ENCODE measurements around the gene UGGT2. TPM values are rescaled to one million over a fixed set of nuclear protein-coding genes. Genes with fewer than 3 reads are reported as not detected.
"Not testable (repeated sequence)": the region's sequence is repeated elsewhere in the genome, so short reads cannot be mapped to it uniquely, and the experiment has no call there.

UGGT2 gene
- total RNA-seq, 1 donor, result 63.0 TPM

DNA sequence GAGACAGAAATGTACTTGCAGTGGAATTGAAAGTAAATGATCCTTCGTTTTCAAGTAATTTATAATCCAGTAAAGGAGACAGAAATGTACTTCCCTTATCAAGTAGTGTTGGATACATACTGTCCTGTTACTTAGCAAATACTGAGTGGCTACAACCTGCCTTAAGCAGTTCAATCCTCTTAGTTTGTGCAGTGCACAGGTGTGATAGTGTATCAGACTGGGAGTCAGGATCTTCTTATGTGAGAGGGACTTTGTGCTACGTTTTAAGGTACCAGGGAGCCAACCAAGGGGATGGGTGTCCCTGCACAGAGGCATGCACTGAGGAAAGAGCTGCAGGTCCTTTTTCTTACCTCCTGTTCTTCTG lies 265.1 kb downstream of the UGGT2 start:
- TF ChIP-seq, protein P1, sequence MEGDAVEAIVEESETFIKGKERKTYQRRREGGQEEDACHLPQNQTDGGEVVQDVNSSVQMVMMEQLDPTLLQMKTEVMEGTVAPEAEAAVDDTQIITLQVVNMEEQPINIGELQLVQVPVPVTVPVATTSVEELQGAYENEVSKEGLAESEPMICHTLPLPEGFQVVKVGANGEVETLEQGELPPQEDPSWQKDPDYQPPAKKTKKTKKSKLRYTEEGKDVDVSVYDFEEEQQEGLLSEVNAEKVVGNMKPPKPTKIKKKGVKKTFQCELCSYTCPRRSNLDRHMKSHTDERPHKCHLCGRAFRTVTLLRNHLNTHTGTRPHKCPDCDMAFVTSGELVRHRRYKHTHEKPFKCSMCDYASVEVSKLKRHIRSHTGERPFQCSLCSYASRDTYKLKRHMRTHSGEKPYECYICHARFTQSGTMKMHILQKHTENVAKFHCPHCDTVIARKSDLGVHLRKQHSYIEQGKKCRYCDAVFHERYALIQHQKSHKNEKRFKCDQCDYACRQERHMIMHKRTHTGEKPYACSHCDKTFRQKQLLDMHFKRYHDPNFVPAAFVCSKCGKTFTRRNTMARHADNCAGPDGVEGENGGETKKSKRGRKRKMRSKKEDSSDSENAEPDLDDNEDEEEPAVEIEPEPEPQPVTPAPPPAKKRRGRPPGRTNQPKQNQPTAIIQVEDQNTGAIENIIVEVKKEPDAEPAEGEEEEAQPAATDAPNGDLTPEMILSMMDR (IDR thresholded peaks at IDR 0.05; ENCODE audit: insufficient read depth, low read depth, low read length), result no peak
- no peak for DNase-seq (ENCODE audit: low read depth)
- no peak overlapping the region for H3K4me3 ChIP-seq (ENCODE audit: low read depth, low read length)

DNA sequence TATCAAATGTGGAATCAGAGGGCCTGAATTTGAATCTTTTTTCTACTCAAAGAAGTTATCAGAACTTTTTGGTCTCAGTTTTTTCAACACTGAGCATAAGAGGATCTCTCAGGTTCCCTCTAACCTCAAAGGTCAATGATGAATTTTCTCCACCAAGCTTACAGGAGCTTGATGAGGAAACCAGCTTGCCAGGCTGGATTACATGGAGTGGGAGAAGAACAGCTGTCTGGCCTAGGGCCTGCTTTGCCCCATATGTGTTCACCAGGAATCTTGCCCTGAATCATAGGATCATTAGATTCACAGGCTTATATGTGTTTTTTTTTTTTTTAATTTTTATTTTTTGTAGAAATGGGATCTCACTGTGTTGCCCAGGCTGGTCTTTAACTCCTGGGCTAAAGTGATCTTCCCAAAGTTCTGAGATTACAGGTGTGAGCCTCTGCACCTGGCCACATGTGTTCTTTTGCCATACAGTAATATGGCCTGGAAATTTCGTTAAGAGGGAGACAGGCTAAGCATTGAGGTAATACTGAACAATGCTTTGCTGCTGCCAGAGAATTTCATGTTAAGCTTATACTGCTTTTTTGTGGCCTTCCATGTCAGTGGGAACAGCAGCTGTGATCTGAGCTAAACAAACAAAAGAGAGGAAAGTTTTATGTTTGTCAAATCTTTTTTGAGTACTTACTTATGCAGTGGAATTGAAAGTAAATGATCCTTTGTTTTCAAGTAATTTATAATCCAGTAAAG lies 265.7 kb downstream of the UGGT2 start:
- peak; percentile 30 for DNase-seq (ENCODE audit: low read depth)
- TF ChIP-seq, protein P1 (IDR thresholded peaks at IDR 0.05; ENCODE audit: insufficient read depth, low read depth, low read length), result no peak
- H3K4me3 ChIP-seq (ENCODE audit: low read depth, low read length), result no peak overlapping the region

DNA sequence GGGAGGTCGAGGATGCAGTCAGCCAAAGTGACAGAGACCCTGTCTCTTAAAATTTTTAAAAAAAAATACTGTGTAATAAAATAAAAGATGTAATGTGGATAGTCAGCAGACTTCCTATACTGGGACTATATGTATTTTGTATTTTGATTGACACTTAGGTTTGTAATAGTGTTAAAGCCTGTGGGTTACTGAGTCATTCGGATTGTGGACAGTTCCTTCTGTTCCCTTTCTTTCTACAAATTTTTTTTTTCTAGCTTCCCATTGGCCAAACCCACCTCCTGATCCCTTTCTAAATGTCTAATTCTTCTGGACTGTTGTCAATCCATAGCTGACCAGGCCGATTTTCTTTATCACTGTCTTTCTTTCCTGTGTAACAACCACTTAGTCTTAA lies 268.3 kb downstream of the UGGT2 start:
- peak; percentile 56 for DNase-seq (ENCODE audit: low read depth)
- no peak overlapping the region for H3K4me3 ChIP-seq (ENCODE audit: low read depth, low read length)
- TF ChIP-seq, protein P1 (IDR thresholded peaks at IDR 0.05; ENCODE audit: insufficient read depth, low read depth, low read length), result no peak

DNA sequence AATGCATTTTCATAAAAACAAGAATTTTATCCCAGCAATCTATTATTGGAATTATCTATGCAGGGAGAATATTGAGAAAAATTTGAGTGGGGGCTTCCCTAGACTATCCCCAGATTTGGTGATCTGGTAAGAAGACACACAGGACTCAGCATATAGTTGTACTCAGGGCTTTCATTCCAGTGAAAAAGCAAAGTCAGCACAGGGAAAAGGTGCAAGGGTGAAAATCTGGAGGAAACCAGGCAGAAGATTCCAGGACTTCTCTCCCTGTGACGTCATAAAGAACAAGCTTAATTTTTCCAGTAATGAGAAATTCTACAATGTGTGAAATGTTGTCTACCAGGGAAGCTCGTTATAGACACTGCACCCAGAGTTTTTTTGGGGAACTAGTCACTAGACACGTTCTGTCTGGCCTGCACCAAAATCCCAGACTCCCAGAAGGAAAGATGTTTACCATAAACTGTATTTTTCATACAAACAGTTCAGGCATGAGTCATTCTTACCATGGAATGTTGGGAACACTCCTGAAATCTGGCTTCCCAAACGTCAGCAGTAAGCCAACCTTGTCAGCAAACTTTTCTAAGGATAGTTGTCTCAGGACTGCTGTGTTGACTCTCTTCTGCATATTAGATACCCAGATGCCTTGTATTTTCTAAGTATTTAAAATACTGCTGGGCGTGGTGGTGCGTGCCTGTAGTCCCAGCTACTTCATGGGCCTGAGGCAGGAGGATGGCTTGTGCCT lies 268.9 kb downstream of the UGGT2 start:
- TF ChIP-seq, protein P1 (IDR thresholded peaks at IDR 0.05; ENCODE audit: insufficient read depth, low read depth, low read length), result no peak
- H3K4me3 ChIP-seq (ENCODE audit: low read depth, low read length), result no peak overlapping the region
- peak; percentile 96 for DNase-seq (ENCODE audit: low read depth)

DNA sequence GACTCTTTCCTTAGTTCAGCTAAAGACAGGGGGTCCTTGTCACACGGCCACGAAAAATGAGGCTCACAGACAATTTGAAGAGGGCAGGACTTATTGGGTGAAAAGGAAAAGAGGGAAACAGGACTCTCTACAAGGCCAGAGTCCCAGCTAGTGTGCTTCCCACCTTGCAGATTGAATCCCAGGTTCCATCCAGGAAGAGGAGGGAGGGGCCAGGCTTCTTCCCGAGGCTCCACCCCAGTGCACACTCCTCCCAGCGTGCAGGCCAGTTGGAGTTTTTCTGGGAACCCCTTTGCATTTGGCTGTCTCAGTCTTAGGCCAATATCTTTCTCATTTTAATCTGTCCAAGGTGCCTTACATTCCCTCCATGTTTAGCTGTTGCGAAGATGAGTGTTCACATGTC lies 269.5 kb downstream of the UGGT2 start:
- no peak overlapping the region for H3K4me3 ChIP-seq (ENCODE audit: low read depth, low read length)
- TF ChIP-seq, protein P1 (IDR thresholded peaks at IDR 0.05; ENCODE audit: insufficient read depth, low read depth, low read length), result no peak
- no peak for DNase-seq (ENCODE audit: low read depth)

DNA sequence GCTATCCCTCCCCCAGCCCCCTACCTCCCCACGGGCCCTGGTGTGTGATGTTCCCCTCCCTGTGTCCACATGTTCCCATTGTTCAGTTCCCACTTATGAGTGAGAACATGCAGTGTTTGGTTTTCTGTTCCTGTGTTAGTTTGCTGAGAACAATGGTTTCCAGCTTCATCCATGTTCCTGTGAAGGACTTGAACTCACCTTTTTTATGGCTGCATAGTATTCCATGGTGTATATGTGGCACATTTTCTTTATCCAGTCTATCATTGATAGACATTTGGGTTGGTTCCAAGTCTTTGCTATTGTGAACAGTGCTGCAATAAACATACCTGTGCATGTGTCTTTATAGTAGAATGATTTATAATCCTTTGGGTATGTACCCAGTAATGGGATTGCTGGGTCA lies 271.3 kb downstream of the UGGT2 start:
- DNase-seq (ENCODE audit: low read depth); H3K4me3 ChIP-seq (ENCODE audit: low read depth, low read length): not testable (repeated sequence)

DNA sequence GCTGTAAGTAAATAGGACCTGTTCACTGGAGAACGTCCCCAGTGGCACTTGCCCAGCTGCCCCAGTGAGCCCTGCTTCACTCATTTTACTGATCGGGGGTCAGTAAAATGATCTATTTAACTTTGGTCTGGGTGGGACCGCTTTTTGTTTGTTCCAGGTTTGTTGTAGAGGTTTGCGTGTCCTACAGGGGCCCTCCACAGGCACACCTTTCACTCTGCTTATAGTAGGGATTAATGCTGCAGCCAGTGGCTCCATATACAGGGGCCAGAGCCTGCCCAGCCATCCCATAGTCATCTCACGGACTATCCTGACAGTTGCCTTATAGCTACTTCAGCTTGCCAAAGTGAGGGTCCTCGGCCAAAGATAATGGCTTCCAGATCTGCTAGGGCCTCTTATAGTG lies 272.2 kb downstream of the UGGT2 start:
- H3K4me3 ChIP-seq (ENCODE audit: low read depth, low read length), result no peak overlapping the region
- TF ChIP-seq, protein P1 (IDR thresholded peaks at IDR 0.05; ENCODE audit: insufficient read depth, low read depth, low read length), result no peak
- no peak for DNase-seq (ENCODE audit: low read depth)

All from fibroblast of villous mesenchyme (primary cell).